Kidney (tissue), 14 donors: ENCODE results near the gene WDR72. TPM values are rescaled to one million over a fixed set of nuclear protein-coding genes. Genes with fewer than 3 reads are reported as not detected.

Experiments
- DNase-seq, 5 donors: peaks; one replicate each; pipeline ENCODE4 v3.0.0-alpha.2; 2013 to 2020
- FAIRE-seq: peaks from 2 replicates; lab custom pipeline; 2012; peaks lifted over from hg19 to GRCh38; lab: Jason Lieb, UNC
- H3K27ac ChIP-seq, 2 donors: one replicate each; pipeline ENCODE4 v1.7.0; 2013; ENCODE audit warnings: low read depth in 2 of 2, low read length in 2 of 2, inconsistent platforms in 1 of 2
- H3K27me3 ChIP-seq: one replicate; pipeline ENCODE4 v1.7.1; 2013; ENCODE audit warnings: low read length, inconsistent platforms; ENCODE audit not compliant: control insufficient read depth, insufficient read depth
- H3K36me3 ChIP-seq, 3 donors: one replicate each; pipeline versions ENCODE4 v1.7.0 to v1.7.1; 2013; ENCODE audit warnings: low read length in 3 of 3, control low read depth in 1 of 3, inconsistent platforms in 1 of 3; ENCODE audit not compliant: insufficient read depth in 3 of 3, control insufficient read depth in 2 of 3
- H3K4me1 ChIP-seq, 3 donors: one replicate each; pipeline versions ENCODE4 v1.7.0 to v1.7.1; 2013; ENCODE audit warnings: low read length in 3 of 3, inconsistent platforms in 1 of 3, low read depth in 1 of 3; ENCODE audit not compliant: control insufficient read depth in 2 of 3, insufficient read depth in 2 of 3
- H3K4me3 ChIP-seq, 3 donors: one replicate each; pipeline versions ENCODE4 v1.7.0 to v1.8.1; 2013; ENCODE audit warnings: low read length in 3 of 3, control low read depth in 1 of 3, inconsistent platforms in 1 of 3
- H3K9ac ChIP-seq, 3 donors: one replicate each; pipeline versions ENCODE4 v1.7.0 to v1.7.1; 2013; ENCODE audit warnings: low read length in 3 of 3, control low read depth in 1 of 3, inconsistent platforms in 1 of 3
- H3K9me3 ChIP-seq, 3 donors: one replicate each; pipeline versions ENCODE4 v1.7.0 to v1.7.1; 2013; ENCODE audit warnings: low read length in 3 of 3, control low read depth in 1 of 3, inconsistent platforms in 1 of 3; ENCODE audit not compliant: control insufficient read depth in 2 of 3, insufficient read depth in 1 of 3
- CTCF ChIP-seq: IDR thresholded peaks from 3 replicates; pipeline ENCODE4 v1.5.1; 2012; ENCODE audit warnings: mild to moderate bottlenecking, moderate library complexity, borderline replicate concordance; ENCODE audit not compliant: insufficient read depth; ENCODE audit errors: extremely low read depth
- intact Hi-C: fragments of 100-400 bp; cut with DNase I; formaldehyde crosslinking; loops from one replicate; pipeline ENCODE4 v1.11.1; 2022
- polyA plus RNA-seq: library from polyadenylated mRNA; stranded (reverse); fragments of 350-450 nt; fragmentation: Illumina TruSeq; extraction: RNeasy Lipid Tissue Mini Kit (QIAGEN cat#74804); gene quantifications from one replicate; pipeline ENCODE4 v1.2.3, GENCODE V29; 2014; ENCODE audit warnings: low read depth, low replicate concordance; ENCODE audit not compliant: insufficient read depth
- total RNA-seq: library from RNA; stranded (reverse); fragmentation: NEBNext Ultra II Directional; extraction: Animal tissue kit (Norgen Biotek cat#: 25700); gene quantifications from one replicate; pipeline ENCODE4 v1.2.1, GENCODE V29; 2021
- donor health status: control.
- donor health status: control.
- donor health status: control.
- donor health status: control.
- donor health status: control.
- donor health status: DM: yes; HTN: yes; CAD: no.
- donor health status: Normal renal cell carcinoma (clear cell type).

Gene WDR72
- total and polyA plus RNA-seq, 2 donors from 2014 or later: 55.7 to 60.0 TPM

GRCh38 chr15:53558384-53558783 lies 201.1 kb downstream of the WDR72 start:
- no peaks in the 10 kb centered on the region for H3K9me3 ChIP-seq
- intact Hi-C loops: no loop called here
- peaks cover 0 to 8% (median 0%) of the 10 kb centered on the region in 3 donors for H3K36me3 ChIP-seq
- H3K27ac ChIP-seq: no peak overlapping the region
- no peak for FAIRE-seq
- H3K27me3 ChIP-seq: no peaks in the 10 kb centered on the region
- TF ChIP-seq CTCF: no peak
- DNase-seq: no peak
- no peak overlapping the region for H3K4me3 ChIP-seq
- H3K4me1 ChIP-seq: peaks cover 4 to 18% (median 6%) of the 10 kb centered on the region in 3 donors
- no peak overlapping the region for H3K9ac ChIP-seq

GRCh38 chr15:53555226-53555625 lies 204.2 kb downstream of the WDR72 start:
- no peak for FAIRE-seq
- intact Hi-C loops: no loop called here
- peaks cover 0 to 8% (median 3%) of the 10 kb centered on the region in 3 donors for H3K36me3 ChIP-seq

DNA sequence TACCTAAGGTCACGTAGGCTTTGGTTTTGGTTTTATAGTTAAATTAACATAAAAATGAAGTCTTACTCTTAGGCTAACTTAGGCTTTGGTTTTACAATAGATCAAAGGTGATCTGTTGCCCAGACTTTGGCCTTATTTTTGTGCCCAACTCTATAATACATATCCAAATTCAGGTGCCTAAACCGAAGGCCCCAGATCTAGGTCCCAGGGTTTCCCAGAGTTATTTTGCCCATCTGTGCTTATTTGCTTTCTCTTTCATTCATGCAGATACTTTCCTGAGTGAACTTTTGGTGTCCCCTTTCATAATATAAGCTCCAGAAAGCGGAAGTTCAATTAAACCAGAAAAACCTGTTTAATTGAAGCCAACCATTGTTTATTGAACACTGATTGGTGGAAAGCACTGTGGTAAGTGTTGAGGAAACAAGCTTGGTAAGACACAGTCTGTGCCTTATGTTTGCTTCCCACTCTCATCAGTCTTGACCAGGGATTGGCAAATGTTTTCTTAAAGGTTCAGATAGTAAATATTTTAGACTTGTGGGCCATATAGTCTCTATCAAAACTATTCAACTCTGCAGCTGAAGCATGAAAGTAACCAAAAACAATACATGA lies 209.7 kb downstream of the WDR72 start:
- FAIRE-seq (no peak), DNase-seq (no peak)
- intact Hi-C loops: no loop called here
- Histone ChIP-seq H3K27ac (no peak overlapping the region), H3K9me3 (no peaks in the 10 kb centered on the region), H3K4me3 (no peak overlapping the region), H3K4me1 (peaks cover 0 to 3% (median 0%) of the 10 kb centered on the region in 3 donors), H3K36me3 (peaks cover 0 to 5% (median 3%) of the 10 kb centered on the region in 3 donors), H3K27me3 (no peaks in the 10 kb centered on the region), H3K9ac (no peak overlapping the region)
- no peak for TF ChIP-seq CTCF

More at GRCh38 chr15:53555226-53555625, 204.2 kb downstream of the WDR72 start:
- no peak for TF ChIP-seq CTCF
- Histone ChIP-seq H3K27me3 (no peaks in the 10 kb centered on the region), H3K9me3 (no peaks in the 10 kb centered on the region), H3K4me1 (peaks cover 4 to 8% (median 5%) of the 10 kb centered on the region in 3 donors), H3K9ac (no peak overlapping the region), H3K4me3 (no peak overlapping the region), H3K27ac (no peak overlapping the region)
- no peak for DNase-seq
